HL-60 (cell line): ENCODE data around the gene DPCD.

ENCODE experiments used
- POLR2AphosphoS5 ChIP-seq: IDR thresholded peaks from 2 replicates; pipeline ENCODE4 v1.6.1; 2012; ENCODE audit warnings: low read depth
- TF ChIP-seq, protein P1 (sequence below): IDR thresholded peaks from one replicate; pipeline ENCODE4 v1.5.1; 2011; ENCODE audit warnings: low read length, control low read depth, inconsistent platforms; ENCODE audit not compliant: insufficient read depth
- TF ChIP-seq, protein P2 (sequence below): IDR thresholded peaks from 2 replicates; pipeline ENCODE4 v1.6.1; 2012; ENCODE audit warnings: low read depth; ENCODE audit not compliant: insufficient replicate concordance

DNA sequence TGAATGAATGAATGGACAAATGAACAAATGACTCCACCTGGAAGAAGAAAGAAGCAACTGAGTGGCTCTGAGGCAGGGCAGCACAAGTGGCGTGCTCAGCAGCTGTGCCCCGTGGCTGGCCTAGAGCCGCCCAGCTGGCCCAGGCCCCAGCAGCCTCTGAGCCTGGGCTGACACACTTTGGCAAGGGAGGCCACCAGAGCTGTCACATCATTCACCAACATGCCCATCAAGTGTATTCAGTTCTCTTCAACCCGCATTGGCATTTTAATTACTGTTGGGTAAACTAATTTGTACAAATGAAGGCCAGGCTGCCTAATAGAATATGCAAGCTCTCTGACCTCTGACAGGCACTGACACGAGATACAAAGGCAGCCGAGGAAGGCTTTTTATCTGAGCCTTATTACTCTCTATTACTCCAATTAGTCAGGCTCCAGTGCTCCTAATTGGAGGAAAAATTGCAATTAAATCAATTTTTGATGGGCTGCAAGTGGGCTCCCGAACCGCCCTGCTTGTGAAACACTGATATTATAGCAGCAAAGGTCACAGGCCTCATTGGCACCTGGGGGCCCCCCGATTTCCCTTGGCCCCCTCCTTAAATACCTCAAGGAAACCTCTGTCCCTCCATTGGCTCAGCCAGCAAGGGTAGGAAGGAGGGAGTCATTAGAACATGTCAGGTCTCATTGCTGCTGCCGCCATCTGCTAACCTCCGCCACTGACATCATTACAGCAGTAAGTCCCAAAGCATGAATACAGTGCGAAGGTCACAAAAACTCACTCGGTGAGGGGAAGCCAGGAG, 41.9 kb downstream of the DPCD start:
- TF ChIP-seq, protein P1, sequence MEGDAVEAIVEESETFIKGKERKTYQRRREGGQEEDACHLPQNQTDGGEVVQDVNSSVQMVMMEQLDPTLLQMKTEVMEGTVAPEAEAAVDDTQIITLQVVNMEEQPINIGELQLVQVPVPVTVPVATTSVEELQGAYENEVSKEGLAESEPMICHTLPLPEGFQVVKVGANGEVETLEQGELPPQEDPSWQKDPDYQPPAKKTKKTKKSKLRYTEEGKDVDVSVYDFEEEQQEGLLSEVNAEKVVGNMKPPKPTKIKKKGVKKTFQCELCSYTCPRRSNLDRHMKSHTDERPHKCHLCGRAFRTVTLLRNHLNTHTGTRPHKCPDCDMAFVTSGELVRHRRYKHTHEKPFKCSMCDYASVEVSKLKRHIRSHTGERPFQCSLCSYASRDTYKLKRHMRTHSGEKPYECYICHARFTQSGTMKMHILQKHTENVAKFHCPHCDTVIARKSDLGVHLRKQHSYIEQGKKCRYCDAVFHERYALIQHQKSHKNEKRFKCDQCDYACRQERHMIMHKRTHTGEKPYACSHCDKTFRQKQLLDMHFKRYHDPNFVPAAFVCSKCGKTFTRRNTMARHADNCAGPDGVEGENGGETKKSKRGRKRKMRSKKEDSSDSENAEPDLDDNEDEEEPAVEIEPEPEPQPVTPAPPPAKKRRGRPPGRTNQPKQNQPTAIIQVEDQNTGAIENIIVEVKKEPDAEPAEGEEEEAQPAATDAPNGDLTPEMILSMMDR: no peak
- no peak for TF ChIP-seq POLR2AphosphoS5
- TF ChIP-seq, protein P2, sequence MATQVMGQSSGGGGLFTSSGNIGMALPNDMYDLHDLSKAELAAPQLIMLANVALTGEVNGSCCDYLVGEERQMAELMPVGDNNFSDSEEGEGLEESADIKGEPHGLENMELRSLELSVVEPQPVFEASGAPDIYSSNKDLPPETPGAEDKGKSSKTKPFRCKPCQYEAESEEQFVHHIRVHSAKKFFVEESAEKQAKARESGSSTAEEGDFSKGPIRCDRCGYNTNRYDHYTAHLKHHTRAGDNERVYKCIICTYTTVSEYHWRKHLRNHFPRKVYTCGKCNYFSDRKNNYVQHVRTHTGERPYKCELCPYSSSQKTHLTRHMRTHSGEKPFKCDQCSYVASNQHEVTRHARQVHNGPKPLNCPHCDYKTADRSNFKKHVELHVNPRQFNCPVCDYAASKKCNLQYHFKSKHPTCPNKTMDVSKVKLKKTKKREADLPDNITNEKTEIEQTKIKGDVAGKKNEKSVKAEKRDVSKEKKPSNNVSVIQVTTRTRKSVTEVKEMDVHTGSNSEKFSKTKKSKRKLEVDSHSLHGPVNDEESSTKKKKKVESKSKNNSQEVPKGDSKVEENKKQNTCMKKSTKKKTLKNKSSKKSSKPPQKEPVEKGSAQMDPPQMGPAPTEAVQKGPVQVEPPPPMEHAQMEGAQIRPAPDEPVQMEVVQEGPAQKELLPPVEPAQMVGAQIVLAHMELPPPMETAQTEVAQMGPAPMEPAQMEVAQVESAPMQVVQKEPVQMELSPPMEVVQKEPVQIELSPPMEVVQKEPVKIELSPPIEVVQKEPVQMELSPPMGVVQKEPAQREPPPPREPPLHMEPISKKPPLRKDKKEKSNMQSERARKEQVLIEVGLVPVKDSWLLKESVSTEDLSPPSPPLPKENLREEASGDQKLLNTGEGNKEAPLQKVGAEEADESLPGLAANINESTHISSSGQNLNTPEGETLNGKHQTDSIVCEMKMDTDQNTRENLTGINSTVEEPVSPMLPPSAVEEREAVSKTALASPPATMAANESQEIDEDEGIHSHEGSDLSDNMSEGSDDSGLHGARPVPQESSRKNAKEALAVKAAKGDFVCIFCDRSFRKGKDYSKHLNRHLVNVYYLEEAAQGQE: no peak
